HepG2 (cell line): Measurements from ENCODE around the gene GNAZ. TPM values are rescaled to one million over a fixed set of nuclear protein-coding genes. Genes with fewer than 3 reads are reported as not detected.

Experiments
- ATF5 ChIP-seq: sonication (generic); formaldehyde crosslinking; IDR thresholded peaks from 2 replicates; pipeline ENCODE4 v1.4.0; 2020; ENCODE audit warnings: mild to moderate bottlenecking, low read depth, missing genetic modification reagents
- CBFB ChIP-seq: sonication (generic); formaldehyde crosslinking; IDR thresholded peaks from 2 replicates; pipeline ENCODE4 v1.4.0; 2020; ENCODE audit warnings: missing genetic modification reagents
- CHD2 ChIP-seq: IDR thresholded peaks from 2 replicates; pipeline ENCODE4 v1.6.1; 2011; ENCODE audit warnings: low read depth, low read length, improper control_type of control experiment
- DNMT3B ChIP-seq: conservative IDR thresholded peaks from 2 replicates; pipeline ENCODE4 v1.6.1; 2016; ENCODE audit warnings: missing biosample characterization, control low read depth
- GABPA ChIP-seq, 2 experiments: IDR thresholded peaks; 2 replicates each; pipeline ENCODE4 v1.6.1; 2011 to 2016; ENCODE audit warnings: low read depth in 2 of 2, low read length in 1 of 2, missing biosample characterization in 1 of 2, missing genetic modification characterization in 1 of 2
- GMEB2 ChIP-seq: IDR thresholded peaks from 2 replicates; pipeline ENCODE4 v1.6.1; 2016; ENCODE audit warnings: missing biosample characterization, missing genetic modification reagents, low read depth
- HNRNPLL ChIP-seq: fragments of 200-400 bp; formaldehyde crosslinking; IDR thresholded peaks from 2 replicates; pipeline ENCODE4 v1.6.1; 2017; ENCODE audit warnings: mild to moderate bottlenecking, low read depth, low read length; ENCODE audit not compliant: poor library complexity, severe bottlenecking
- IKZF4 ChIP-seq: sonication (generic); formaldehyde crosslinking; IDR thresholded peaks from 2 replicates; pipeline ENCODE4 v1.5.1; 2020; ENCODE audit warnings: borderline replicate concordance, mild to moderate bottlenecking, low read depth, missing genetic modification reagents; ENCODE audit errors: not compliant biosample characterization
- JUN ChIP-seq: sonication (generic); formaldehyde crosslinking; IDR thresholded peaks from 2 replicates; pipeline ENCODE4 v1.4.0; 2020; ENCODE audit warnings: mild to moderate bottlenecking, missing genetic modification reagents
- MIER2 ChIP-seq: IDR thresholded peaks from 2 replicates; pipeline ENCODE4 v1.6.1; 2016; ENCODE audit warnings: missing biosample characterization, missing genetic modification reagents
- PAX8 ChIP-seq: sonication (generic); formaldehyde crosslinking; IDR thresholded peaks from 2 replicates; pipeline ENCODE4 v1.8.0; 2022; ENCODE audit warnings: mild to moderate bottlenecking, missing genetic modification reagents, borderline replicate concordance
- RBM39 ChIP-seq: fragments of 200-400 bp; formaldehyde crosslinking; IDR thresholded peaks from one replicate; pipeline ENCODE4 v1.6.1; 2018; ENCODE audit warnings: antibody characterized with exemption, mild to moderate bottlenecking, low read depth, low read length; ENCODE audit not compliant: poor library complexity, severe bottlenecking
- RFX5 ChIP-seq: IDR thresholded peaks from 2 replicates; pipeline ENCODE4 v1.6.1; 2011; ENCODE audit warnings: low read depth, low read length, improper control_type of control experiment
- SNAPC5 ChIP-seq: sonication (generic); formaldehyde crosslinking; IDR thresholded peaks from 2 replicates; pipeline ENCODE4 v1.8.1; 2023; ENCODE audit warnings: mild to moderate bottlenecking, missing genetic modification reagents, borderline replicate concordance
- SNRNP70 ChIP-seq: fragments of 200-400 bp; formaldehyde crosslinking; IDR thresholded peaks from 2 replicates; pipeline ENCODE4 v1.6.1; 2017; ENCODE audit warnings: mild to moderate bottlenecking, low read depth, low read length, moderate library complexity
- TBX2 ChIP-seq: sonication (generic); formaldehyde crosslinking; IDR thresholded peaks from 2 replicates; pipeline ENCODE4 v1.5.0; 2020; ENCODE audit warnings: missing genetic modification reagents, mild to moderate bottlenecking, borderline replicate concordance
- TSC22D2 ChIP-seq: sonication (generic); formaldehyde crosslinking; IDR thresholded peaks from 2 replicates; pipeline ENCODE4 v1.5.1; 2020; ENCODE audit warnings: missing genetic modification reagents, mild to moderate bottlenecking, borderline replicate concordance
- ZBTB21 ChIP-seq: sonication (generic); formaldehyde crosslinking; IDR thresholded peaks from 2 replicates; pipeline ENCODE4 v1.4.0; 2020; ENCODE audit warnings: missing genetic modification reagents
- ZNF143 ChIP-seq: sonication (generic); formaldehyde crosslinking; IDR thresholded peaks from 2 replicates; pipeline ENCODE4 v1.4.0; 2020; ENCODE audit warnings: missing genetic modification reagents
- ZNF17 ChIP-seq: sonication (generic); formaldehyde crosslinking; IDR thresholded peaks from 2 replicates; pipeline ENCODE4 v1.5.0; 2020; ENCODE audit warnings: mild to moderate bottlenecking, missing genetic modification reagents
- ZNF629 ChIP-seq: sonication (generic); formaldehyde crosslinking; conservative IDR thresholded peaks from 2 replicates; pipeline ENCODE4 v1.5.0; 2020; ENCODE audit warnings: missing genetic modification reagents
- ZSCAN22 ChIP-seq: sonication (generic); formaldehyde crosslinking; IDR thresholded peaks from 2 replicates; pipeline ENCODE4 v1.4.0; 2020; ENCODE audit warnings: mild to moderate bottlenecking, missing genetic modification reagents
- ZSCAN5A ChIP-seq: sonication (generic); formaldehyde crosslinking; IDR thresholded peaks from 2 replicates; pipeline ENCODE4 v1.8.0; 2022; ENCODE audit warnings: mild to moderate bottlenecking, missing genetic modification reagents, borderline replicate concordance
- ZXDC ChIP-seq: sonication (generic); formaldehyde crosslinking; IDR thresholded peaks from 2 replicates; pipeline ENCODE4 v1.5.0; 2020; ENCODE audit warnings: mild to moderate bottlenecking, missing genetic modification reagents
- polyA plus RNA-seq, 8 experiments: library from polyadenylated mRNA; depleted of rRNA in 3 of 8; stranded (reverse) in 7 of 8; unstranded in 1 of 8; fragments of >200 nt; fragmentation: Illumina TruSeq in 4 of 8; extraction: Trizol in 4 of 8; gene quantifications; 2 replicates each; pipeline versions ENCODE4 v1.2.1 to v1.2.3, GENCODE V29; 2011 to 2016; ENCODE audit warnings: low read depth in 4 of 8, missing spikeins in 1 of 8, mixed read lengths in 1 of 8; ENCODE audit not compliant: insufficient read depth in 1 of 8
- total RNA-seq, 5 experiments: library from RNA; depleted of rRNA; stranded (reverse); fragments of >200 nt; fragmentation: Illumina TruSeq; extraction: Trizol; gene quantifications; 2 replicates each; pipeline ENCODE4 v1.2.3, GENCODE V29; 2016; ENCODE audit warnings: low read depth in 1 of 5

The GNAZ gene
- total and polyA plus RNA-seq, 2 of the 13 experiments (the other 11 are each of a cell fraction or from before 2014, with no cell fraction given) = 11.4 to 22.3 TPM

- TF ChIP-seq PAX8 (CRISPR knock-in tag) (no peak), MIER2 (CRISPR knock-in tag) (peak; percentile 69; the same call in 1 of the 2 replicates), SNAPC5 (CRISPR knock-in tag) (no peak), CHD2 (peak; percentile 70), JUN (CRISPR knock-in tag) (peak; percentile 36; the same call in 1 of the 2 replicates), DNMT3B (CRISPR knock-in tag) (no peak), ZXDC (CRISPR knock-in tag) (no peak; the same call in 1 of the 2 replicates), ATF5 (no peak), ZSCAN5A (0 out of 2 replicates have a peak, but pooled peaks have one; percentile 17), GABPA (IDR thresholded peaks at IDR 0.05; ENCODE audit: low read depth, low read length) (no peak), GABPA (CRISPR knock-in tag; IDR thresholded peaks at IDR 0.05; ENCODE audit: low read depth) (no peak), RFX5 (no peak), SNRNP70 (no peak), CBFB (CRISPR knock-in tag) (no peak), ZNF143 (CRISPR knock-in tag) (no peak), ZSCAN22 (CRISPR knock-in tag) (no peak), ZBTB21 (CRISPR knock-in tag) (no peak; the same call in 1 of the 2 replicates), TSC22D2 (no peak), ZNF17 (CRISPR knock-in tag) (0 out of 2 replicates have a peak, but pooled peaks have one; percentile 52), HNRNPLL (no peak), TBX2 (0 out of 2 replicates have a peak, but pooled peaks have one; percentile 8), RBM39 (peak; percentile 49), ZNF629 (CRISPR knock-in tag) (peak; percentile 25), IKZF4 (CRISPR knock-in tag) (no peak), GMEB2 (no peak)
Observed at GRCh38 chr22:23079240-23079768, 9.0 kb downstream of the GNAZ start (continued).
